Left cardiac atrium (tissue), 4 donors: Measurements from ENCODE around the gene PFAS. TPM values are rescaled to one million over a fixed set of nuclear protein-coding genes. Genes with fewer than 3 reads are reported as not detected.

Experiments used
- ATAC-seq, 2 donors: fragments of 200-7000 bp; cut with Tn5 transposase; one replicate each; pipeline ENCODE4 v1.9.1; 2020; ENCODE audit warnings: mild to moderate bottlenecking in 2 of 2, moderate library complexity in 2 of 2
- DNase-seq: peaks from one replicate; pipeline ENCODE4 v3.0.0-alpha.2; 2020
- intact Hi-C, 2 donors: fragments of 100-400 bp; cut with DNase I; formaldehyde crosslinking; loops; one replicate each; pipeline versions ENCODE4 v1.14.1 to v1.15.1; 2022 to 2023
- total RNA-seq, 2 donors: library from RNA; stranded (reverse); fragmentation: NEBNext Ultra II Directional; extraction: Animal tissue kit (Norgen Biotek cat#: 25700); gene quantifications; one replicate each; pipeline ENCODE4 v1.2.1, GENCODE V29; 2021
- donor health status: DM: no; HTN: yes; CAD: no.
- donor health status: DM: no; HTN: yes; CAD: no; lungs with severe emphysema.
- donor health status: DM: yes; HTN: yes; CAD: no.
- donor health status: Dilated cardiomyopathy.

PFAS gene
- total RNA-seq, 2 donors from 2014 or later, result 13.5 to 24.1 TPM

GRCh38 chr17:8255499-8255898, 6.4 kb downstream of the PFAS start:
- no peak for ATAC-seq
- intact Hi-C loops, result no loop called here
- no peak for DNase-seq

GRCh38 chr17:8256291-8256690, 7.2 kb downstream of the PFAS start:
- DNase-seq (no peak), ATAC-seq (no peak)
- intact Hi-C loops, result no loop called here

DNA sequence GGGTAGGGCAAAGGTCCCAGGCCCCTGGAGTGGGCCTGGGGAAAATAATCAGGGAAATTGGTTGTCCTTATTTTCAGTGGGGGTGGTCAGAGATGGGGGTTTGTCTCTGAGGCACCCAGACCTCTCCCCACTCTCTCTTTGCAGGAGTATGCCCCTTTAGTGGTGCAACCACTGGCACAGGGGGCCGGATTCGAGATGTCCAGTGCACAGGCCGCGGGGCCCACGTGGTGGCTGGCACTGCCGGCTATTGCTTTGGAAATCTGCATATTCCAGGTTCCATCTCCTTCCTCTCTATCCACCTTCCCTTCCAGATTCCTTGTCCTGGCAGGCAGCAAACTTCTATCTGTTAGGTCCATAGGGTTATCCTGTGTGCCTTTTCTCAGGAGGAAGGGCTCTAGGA, 7.6 kb downstream of the PFAS start:
- intact Hi-C loops, result no loop called here
- DNase-seq (no peak), ATAC-seq (no peak)

GRCh38 chr17:8257801-8258200, 8.7 kb downstream of the PFAS start:
- intact Hi-C loops, result no loop called here
- no peak for DNase-seq
- ATAC-seq, result no peak

GRCh38 chr17:8264320-8264719, 15.2 kb downstream of the PFAS start:
- intact Hi-C loops, result no loop called here
- ATAC-seq, result no peak
- DNase-seq, result no peak

GRCh38 chr17:8264836-8265542, 15.9 kb downstream of the PFAS start:
- intact Hi-C loops, result no loop called here
- ATAC-seq (no peak), DNase-seq (no peak)

- no peak for ATAC-seq
- no peak for DNase-seq
- intact Hi-C loops, result no loop called here
These were observed 17.8 kb downstream of the PFAS start for GRCh38 chr17:8266648-8267479.

GRCh38 chr17:8267480-8268147, 18.5 kb downstream of the PFAS start:
- ATAC-seq (no peak), DNase-seq (no peak)
- intact Hi-C loops, result no loop called here

- ATAC-seq, result peak in 1 of 2 donors; percentile 10
- DNase-seq, result no peak
- intact Hi-C loops, result no loop called here
These were observed 19.6 kb downstream of the PFAS start for GRCh38 chr17:8268550-8269298.

- no peak for DNase-seq
These were observed 23.3 kb downstream of the PFAS start for GRCh38 chr17:8272421-8272820.

GRCh38 chr17:8273884-8274444, 24.9 kb downstream of the PFAS start:
- intact Hi-C loops, result no loop called here
- DNase-seq (no peak), ATAC-seq (no peak)

More at GRCh38 chr17:8272421-8272820, 23.3 kb downstream of the PFAS start:
- intact Hi-C loops, result no loop called here
- no peak for ATAC-seq

- intact Hi-C loops, result no loop called here
These were observed 25.7 kb downstream of the PFAS start for GRCh38 chr17:8274816-8275215.

GRCh38 chr17:8275421-8276290, 26.6 kb downstream of the PFAS start:
- DNase-seq (no peak), ATAC-seq (no peak)
- intact Hi-C loops, result no loop called here

More at GRCh38 chr17:8274816-8275215, 25.7 kb downstream of the PFAS start:
- no peak for ATAC-seq
- no peak for DNase-seq

DNA sequence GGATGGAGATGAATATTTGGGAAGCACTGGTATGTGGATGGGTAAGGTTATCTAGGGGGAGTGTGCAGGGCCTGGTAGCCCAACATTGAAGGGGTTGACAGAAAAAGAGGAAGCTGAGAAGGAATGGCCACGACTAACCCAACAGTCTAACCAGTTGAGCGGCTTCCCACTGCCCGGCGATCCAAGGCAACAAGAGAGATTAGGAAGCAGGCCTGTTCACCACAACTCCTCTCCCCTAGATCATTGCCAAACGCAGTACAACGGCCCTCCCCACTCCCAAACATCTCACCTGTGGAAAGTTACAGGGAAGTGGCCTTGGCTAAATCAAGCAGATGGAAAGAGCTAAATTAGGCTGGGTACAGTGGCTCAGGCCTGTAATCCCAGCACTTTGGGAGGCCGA, 28.2 kb downstream of the PFAS start:
- intact Hi-C loops, result no loop called here
- DNase-seq (no peak), ATAC-seq (no peak)

- ATAC-seq (no peak), DNase-seq (no peak)
- intact Hi-C loops, result no loop called here
These were observed 33.3 kb downstream of the PFAS start for GRCh38 chr17:8282345-8282744.

DNA sequence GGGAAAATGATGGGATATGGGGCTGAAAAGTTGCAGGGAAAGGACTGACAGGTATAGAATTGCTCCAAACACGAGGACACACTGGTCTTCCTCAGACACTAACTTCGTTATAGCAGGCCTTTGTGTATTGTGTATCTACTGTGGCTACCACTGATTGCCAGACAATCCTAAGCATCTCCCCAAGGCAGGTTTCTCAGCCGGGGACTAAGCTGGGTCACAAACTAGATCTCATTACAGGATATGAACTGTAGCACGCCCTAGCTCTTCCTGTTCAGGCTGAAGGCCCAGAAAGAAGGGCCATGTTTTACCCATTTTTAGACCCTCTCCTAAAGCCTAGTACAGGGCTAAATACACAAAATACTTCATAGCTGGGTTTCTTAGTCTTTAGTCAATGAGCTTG, 34.3 kb downstream of the PFAS start:
- intact Hi-C loops, result no loop called here
- ATAC-seq (no peak), DNase-seq (no peak)

- DNase-seq, result no peak
- no peak for ATAC-seq
- intact Hi-C loops, result no loop called here
These were observed 35.0 kb downstream of the PFAS start for GRCh38 chr17:8284126-8284525.
